Smooth muscle cell (in vitro differentiated cells): ENCODE results near the gene PLXNA4. TPM values are rescaled to one million over a fixed set of nuclear protein-coding genes. Genes with fewer than 3 reads are reported as not detected.

Source experiments
- DNase-seq: peaks from one replicate; lab custom pipeline; 2025; ENCODE audit not compliant: unreplicated experiment; lab: John Stamatoyannopoulos, UW
- H2AFZ ChIP-seq: fragments of 200-600 bp; sonication (generic); 2 replicates; pipeline ENCODE4 v1.6.0; 2016; ENCODE audit warnings: antibody characterized with exemption, low read depth, mild to moderate bottlenecking
- H3F3A ChIP-seq: fragments of 200-600 bp; sonication (generic); 2 replicates; pipeline ENCODE4 v1.6.0; 2017; ENCODE audit warnings: antibody characterized with exemption, low read depth
- H3K27ac ChIP-seq: fragments of 200-600 bp; sonication (generic); 2 replicates; pipeline ENCODE4 v1.5.1; 2016; ENCODE audit warnings: low read depth, mild to moderate bottlenecking
- H3K27me3 ChIP-seq: fragments of 200-600 bp; sonication (generic); 2 replicates; pipeline ENCODE4 v1.6.1; 2016; ENCODE audit warnings: low read depth, mild to moderate bottlenecking
- H3K36me3 ChIP-seq: fragments of 200-600 bp; sonication (generic); 2 replicates; pipeline ENCODE4 v1.5.1; 2016; ENCODE audit warnings: low read depth
- H3K4me1 ChIP-seq: fragments of 200-600 bp; sonication (generic); 2 replicates; pipeline ENCODE4 v1.5.1; 2016; ENCODE audit warnings: low read depth
- H3K4me2 ChIP-seq: fragments of 200-600 bp; sonication (generic); 2 replicates; pipeline ENCODE4 v1.6.0; 2016; ENCODE audit warnings: mild to moderate bottlenecking
- H3K4me3 ChIP-seq: fragments of 200-600 bp; sonication (generic); 2 replicates; pipeline ENCODE4 v1.5.1; 2016; ENCODE audit warnings: mild to moderate bottlenecking
- H3K79me2 ChIP-seq: fragments of 200-600 bp; sonication (generic); 2 replicates; pipeline ENCODE4 v1.6.0; 2016; ENCODE audit warnings: low read depth, mild to moderate bottlenecking
- H3K9ac ChIP-seq: fragments of 200-600 bp; sonication (generic); 2 replicates; pipeline ENCODE4 v1.6.0; 2016; ENCODE audit warnings: low read depth
- H3K9me3 ChIP-seq: fragments of 200-600 bp; sonication (generic); replicated peaks from 2 replicates; pipeline ENCODE4 v1.5.1; 2016; ENCODE audit warnings: low read depth
- H4K20me1 ChIP-seq: fragments of 200-600 bp; sonication (generic); 2 replicates; pipeline ENCODE4 v1.6.0; 2016; ENCODE audit warnings: low read depth
- CTCF ChIP-seq: fragments of 200-600 bp; sonication (generic); IDR thresholded peaks from 2 replicates; pipeline ENCODE4 v1.5.1; 2017; ENCODE audit warnings: borderline replicate concordance, mild to moderate bottlenecking, antibody characterized with exemption; ENCODE audit not compliant: insufficient read depth, poor library complexity, severe bottlenecking
- WGBS: methylation state at CpG from one replicate; pipeline ENCODE4 v1.1.7; 2016; ENCODE audit warnings: low lambda C conversion rate; 5-methylcytosine and 5-hydroxymethylcytosine counted together
- polyA plus RNA-seq: library from polyadenylated mRNA; unstranded; fragments of >200 nt; fragmentation: Nextera tagmentation; extraction: Ambion mirVana; gene quantifications from 2 replicates; pipeline ENCODE4 v1.2.1, GENCODE V29; 2016
- total RNA-seq: library from RNA; depleted of rRNA; stranded (reverse); fragments of >200 nt; gene quantifications from 2 replicates; pipeline ENCODE4 v1.2.3, GENCODE V29; 2014

The PLXNA4 gene
- total and polyA plus RNA-seq, 2 experiments from 2014 or later = 8.5 to 9.9 TPM

DNA sequence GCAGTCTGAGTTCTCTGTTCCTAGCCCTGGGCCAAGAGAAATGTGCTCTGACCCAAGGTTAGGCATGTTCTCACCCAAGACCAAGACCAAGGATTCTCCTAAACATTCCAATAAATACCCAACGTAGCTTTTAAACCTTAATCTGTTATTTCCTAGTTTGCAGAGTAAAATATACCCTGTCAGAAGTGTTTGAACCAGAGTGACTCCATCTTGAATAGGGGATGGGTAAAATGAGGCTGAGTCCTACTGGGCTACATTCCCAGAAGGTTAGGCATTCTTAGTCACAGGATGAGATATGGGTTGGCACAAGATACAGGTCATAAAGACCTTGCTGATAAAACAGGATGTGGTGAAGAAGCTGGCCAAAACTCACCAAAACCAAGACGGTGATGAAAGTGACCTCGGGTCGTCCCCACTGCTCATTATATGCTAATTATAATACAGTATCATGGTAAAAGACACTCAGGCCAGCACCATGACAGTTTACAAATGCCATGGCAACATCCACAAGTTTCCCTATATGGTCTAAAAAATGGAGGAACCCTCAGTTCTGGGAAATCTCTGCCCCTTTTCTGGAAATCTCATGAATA lies 27.7 kb downstream of the PLXNA4 start:
- Histone ChIP-seq H3K27me3 (no peaks in the 10 kb centered on the region), H3K9me3 (peaks cover 6% of the 10 kb centered on the region), H3K4me3 (no peak overlapping the region), H3K4me1 (peaks cover 33% of the 10 kb centered on the region), H3K79me2 (no peaks in the 10 kb centered on the region), H3F3A (no peaks in the 10 kb centered on the region), H3K9ac (no peak overlapping the region), H4K20me1 (no peaks in the 10 kb centered on the region), H2AFZ (no peak overlapping the region), H3K36me3 (peaks cover 4% of the 10 kb centered on the region), H3K27ac (no peak overlapping the region), H3K4me2 (no peak overlapping the region)
- 86% methylated on average over 4 of the region's 4 CpGs for WGBS
- DNase-seq = no peak
- TF ChIP-seq CTCF = no peak

DNA sequence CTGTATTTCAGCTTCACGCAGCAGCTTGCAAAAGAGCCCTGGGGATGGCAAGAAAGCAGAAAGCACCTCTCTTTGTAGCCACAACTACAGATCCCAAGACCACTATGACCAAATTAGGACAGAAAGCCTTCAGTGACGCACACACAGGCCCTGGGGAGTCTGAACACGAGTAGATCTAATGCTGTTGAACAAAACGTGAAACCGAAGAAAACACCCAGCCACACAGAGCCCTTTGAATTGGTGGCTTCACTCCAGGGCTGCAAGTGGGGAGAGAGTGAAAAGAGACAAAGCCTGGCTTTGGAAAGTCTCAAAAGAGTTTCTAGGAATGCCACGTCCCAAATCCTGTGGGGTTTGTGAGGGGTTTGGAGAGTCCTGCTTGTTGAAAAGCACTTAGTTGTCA lies 28.4 kb downstream of the PLXNA4 start:
- peaks cover 33% of the 10 kb centered on the region for H3K4me1 ChIP-seq
- no peak for DNase-seq
- 95% methylated on average over 6 of the region's 6 CpGs for WGBS
- H3K4me3 ChIP-seq = no peak overlapping the region
- peaks cover 6% of the 10 kb centered on the region for H3K9me3 ChIP-seq
- H4K20me1 ChIP-seq = no peaks in the 10 kb centered on the region
- no peak overlapping the region for H2AFZ ChIP-seq
- H3F3A ChIP-seq = no peaks in the 10 kb centered on the region
- TF ChIP-seq CTCF = no peak
- H3K27me3 ChIP-seq = no peaks in the 10 kb centered on the region
- H3K79me2 ChIP-seq = no peaks in the 10 kb centered on the region
- no peak overlapping the region for H3K27ac ChIP-seq
- no peak overlapping the region for H3K4me2 ChIP-seq
- H3K9ac ChIP-seq = no peak overlapping the region
- peaks cover 4% of the 10 kb centered on the region for H3K36me3 ChIP-seq

DNA sequence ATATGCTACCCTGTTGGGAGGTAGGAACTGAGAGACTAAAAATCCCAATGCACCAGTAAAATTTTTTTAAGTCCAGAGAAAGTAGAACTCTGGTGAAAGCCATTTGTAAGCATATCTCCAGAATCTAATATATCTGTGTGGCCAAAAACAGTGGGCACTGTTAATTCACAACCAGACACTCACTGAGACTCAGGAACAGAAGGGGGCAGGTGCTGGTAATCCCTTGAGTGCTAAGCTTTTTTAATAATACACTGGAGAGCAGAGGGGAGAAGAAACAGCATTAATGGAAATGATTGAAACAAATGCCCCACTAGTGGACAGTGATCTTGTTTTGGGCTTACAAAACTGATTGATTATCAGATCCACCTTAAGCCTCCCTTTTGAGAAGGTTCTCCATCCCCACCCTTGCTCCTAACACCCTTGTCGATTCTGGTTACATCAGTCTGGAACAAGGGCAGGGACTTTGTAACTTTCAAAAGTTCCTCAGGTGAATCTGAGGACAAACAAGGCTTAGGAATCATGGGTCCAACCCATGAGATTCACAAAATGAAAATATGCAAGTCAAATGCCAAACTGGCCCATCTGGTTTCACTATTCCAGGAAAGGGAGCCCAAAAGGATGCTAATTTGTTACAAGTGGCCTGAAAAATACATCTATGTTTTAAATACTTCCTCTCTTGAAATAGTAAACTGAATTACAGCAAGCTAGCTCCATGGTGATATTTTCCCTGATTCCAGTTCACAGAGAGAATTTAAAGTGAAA lies 29.7 kb downstream of the PLXNA4 start:
- Histone ChIP-seq H3K27ac (no peak overlapping the region), H3K4me2 (no peak overlapping the region), H3K36me3 (no peaks in the 10 kb centered on the region), H3F3A (no peaks in the 10 kb centered on the region), H3K9me3 (peaks cover 6% of the 10 kb centered on the region), H4K20me1 (no peaks in the 10 kb centered on the region), H3K4me1 (peaks cover 33% of the 10 kb centered on the region), H3K27me3 (no peaks in the 10 kb centered on the region), H2AFZ (no peak overlapping the region), H3K4me3 (no peak overlapping the region), H3K79me2 (no peaks in the 10 kb centered on the region), H3K9ac (no peak overlapping the region)
- WGBS = 84% methylated on average over 1 of the region's 1 CpG
- no peak for TF ChIP-seq CTCF
- no peak for DNase-seq
